Amniotic epithelial cell (primary cell): Measurements from ENCODE around the gene FNDC1.
A peak's percentile ranks its signal among the peaks of the same experiment; 100 is the strongest.

ENCODE experiments used
- DNase-seq: peaks from one replicate; pipeline ENCODE4 v3.0.0-alpha.2; 2010; ENCODE audit warnings: low read depth

The FNDC1 gene

DNA sequence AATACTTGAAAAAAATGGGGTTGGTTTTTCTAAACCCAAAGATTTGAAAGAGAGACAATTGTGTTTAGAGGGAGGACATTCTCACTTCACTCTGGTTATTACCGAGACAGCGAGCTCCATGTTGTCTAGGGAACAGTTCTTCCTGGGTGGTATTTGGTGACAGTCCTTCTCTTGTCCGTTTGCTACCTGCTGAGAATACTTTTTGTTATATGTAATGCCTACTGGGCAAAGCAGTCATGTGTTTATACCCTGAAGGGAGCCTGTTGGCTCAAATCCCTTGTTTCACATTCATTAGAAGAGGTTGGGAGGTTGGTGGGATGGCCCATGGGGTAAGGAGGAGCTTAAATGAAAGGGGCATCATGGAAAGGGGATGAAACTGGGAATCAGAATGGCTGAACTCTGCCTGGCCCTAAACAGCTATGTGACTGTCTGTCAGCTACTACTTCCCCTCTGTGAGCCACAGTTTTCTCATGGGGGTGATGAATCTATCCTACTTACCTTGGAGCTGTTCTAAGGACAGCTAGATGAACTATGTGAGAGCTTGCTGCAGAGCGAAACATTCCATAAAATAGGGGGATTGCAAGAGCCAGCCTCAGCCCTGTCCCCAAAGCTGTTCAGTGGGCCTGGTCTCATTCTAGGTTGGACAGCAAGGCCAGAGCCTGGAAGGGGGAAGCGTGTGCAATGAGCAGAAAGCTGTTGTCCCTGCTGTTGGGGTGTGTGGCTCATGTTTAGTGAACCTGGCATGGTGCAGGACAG is 43.5 kb downstream of the FNDC1 start:
- DNase-seq = no peak

GRCh38 chr6:159213405-159213804 is 44.2 kb downstream of the FNDC1 start:
- peak; percentile 6 for DNase-seq

- no peak for DNase-seq
Measured at GRCh38 chr6:159214281-159214680, 45.1 kb downstream of the FNDC1 start.

DNA sequence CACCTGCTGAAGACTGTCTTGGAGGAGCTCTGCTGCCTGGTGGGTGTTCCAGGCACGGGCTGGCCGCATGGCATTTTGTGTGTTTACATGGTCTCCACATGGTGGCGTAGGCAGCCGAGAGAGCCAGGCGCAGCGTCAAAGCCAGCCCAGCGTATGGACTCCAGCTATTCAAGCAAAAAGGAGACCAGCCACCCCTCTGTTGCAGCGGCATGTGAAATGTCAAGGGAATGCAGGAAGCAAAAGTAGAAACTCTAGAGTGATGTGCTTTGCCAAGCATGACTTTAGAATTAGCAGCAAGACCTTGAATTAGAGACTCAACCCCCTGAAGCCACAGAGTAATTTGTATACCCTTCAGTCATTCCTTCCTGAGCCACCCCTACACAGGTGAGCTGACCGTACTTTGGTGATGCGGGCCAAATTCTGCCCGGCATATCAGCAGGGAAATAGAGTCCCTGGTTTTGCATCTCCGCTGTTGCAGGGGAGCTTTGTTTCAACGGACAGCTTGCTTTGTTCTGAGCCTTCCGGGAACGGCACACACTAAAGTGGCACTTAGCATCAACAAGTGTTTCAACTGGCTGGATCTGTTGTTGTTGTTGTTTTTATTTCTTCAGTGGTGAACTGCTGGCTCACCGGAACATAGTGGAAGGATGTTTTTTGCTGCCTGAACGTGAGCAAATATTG is 48.5 kb downstream of the FNDC1 start:
- DNase-seq = peak; percentile 9

DNA sequence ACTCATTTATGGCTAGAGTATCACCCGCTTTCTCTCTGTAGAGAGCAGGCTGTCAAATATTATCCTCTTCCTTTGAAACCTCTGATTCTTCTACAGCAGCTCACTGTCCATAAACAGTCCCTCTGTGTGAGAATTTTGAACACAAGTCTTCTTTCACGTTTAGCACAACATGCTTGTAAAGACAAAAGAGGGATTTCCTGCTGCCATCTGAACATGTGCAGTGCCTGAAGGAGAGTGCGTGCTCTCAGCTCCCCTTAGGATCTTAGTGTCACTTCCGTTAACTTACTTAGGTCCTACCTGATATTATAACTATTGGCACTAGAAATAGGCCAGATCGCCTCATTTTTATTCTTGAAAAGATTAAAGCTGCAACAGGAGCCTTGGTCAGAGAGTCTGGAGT is 50.9 kb downstream of the FNDC1 start:
- no peak for DNase-seq

- DNase-seq = no peak
Measured at GRCh38 chr6:159221486-159222170, 52.4 kb downstream of the FNDC1 start.

DNA sequence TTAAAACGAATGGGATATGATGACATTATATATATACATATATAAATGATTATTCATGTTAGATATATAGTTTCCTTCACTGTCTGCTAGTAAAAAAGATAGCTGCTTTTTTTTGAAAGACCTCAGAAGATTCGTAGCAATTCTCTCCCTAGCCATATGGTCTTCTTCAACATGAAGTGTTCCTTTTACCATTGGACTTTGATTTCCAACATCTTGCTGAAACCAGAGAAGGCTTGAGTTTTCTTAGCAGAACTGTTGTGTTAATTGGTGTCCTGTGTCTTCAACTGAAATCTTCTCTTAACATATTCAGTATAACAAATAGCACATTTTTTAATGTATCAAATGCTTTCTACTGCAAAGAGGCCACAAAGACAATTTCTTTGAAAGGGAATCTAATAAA is 55.3 kb downstream of the FNDC1 start:
- no peak for DNase-seq

DNA sequence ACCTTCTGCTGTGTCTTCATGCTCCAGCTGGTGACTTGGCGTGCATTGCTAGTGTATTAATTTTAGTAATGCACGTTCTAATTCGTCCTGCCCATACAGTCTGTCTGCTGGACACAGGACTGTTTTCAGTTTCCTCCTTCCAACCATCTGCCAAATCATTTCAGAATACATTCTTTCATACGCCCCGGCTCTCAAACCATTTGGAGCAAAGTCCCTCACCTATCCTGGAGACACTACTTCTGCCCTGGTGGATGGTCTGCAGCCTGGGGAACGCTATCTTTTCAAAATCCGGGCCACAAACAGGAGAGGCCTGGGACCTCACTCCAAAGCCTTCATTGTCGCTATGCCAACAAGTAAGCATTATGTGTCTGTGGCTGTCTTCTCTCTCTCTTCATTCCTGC is 60.5 kb downstream of the FNDC1 start:
- no peak for DNase-seq

DNA sequence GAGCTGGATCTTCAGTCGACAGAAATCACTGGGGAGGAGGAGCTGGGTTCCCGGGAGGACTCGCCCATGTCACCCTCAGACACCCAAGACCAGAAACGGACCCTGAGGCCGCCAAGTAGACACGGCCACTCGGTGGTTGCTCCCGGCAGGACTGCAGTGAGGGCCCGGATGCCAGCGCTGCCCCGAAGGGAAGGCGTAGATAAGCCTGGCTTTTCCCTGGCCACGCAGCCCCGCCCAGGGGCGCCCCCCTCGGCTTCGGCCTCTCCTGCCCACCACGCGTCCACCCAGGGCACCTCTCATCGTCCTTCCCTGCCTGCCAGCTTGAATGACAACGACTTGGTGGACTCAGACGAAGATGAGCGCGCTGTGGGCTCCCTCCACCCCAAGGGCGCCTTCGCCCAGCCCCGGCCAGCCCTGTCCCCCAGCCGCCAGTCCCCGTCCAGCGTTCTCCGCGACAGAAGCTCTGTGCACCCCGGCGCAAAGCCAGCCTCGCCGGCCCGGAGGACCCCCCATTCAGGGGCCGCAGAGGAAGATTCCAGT is 63.0 kb downstream of the FNDC1 start:
- DNase-seq = no peak

- DNase-seq = no peak
Measured at GRCh38 chr6:159232751-159233150, 63.6 kb downstream of the FNDC1 start.

DNA sequence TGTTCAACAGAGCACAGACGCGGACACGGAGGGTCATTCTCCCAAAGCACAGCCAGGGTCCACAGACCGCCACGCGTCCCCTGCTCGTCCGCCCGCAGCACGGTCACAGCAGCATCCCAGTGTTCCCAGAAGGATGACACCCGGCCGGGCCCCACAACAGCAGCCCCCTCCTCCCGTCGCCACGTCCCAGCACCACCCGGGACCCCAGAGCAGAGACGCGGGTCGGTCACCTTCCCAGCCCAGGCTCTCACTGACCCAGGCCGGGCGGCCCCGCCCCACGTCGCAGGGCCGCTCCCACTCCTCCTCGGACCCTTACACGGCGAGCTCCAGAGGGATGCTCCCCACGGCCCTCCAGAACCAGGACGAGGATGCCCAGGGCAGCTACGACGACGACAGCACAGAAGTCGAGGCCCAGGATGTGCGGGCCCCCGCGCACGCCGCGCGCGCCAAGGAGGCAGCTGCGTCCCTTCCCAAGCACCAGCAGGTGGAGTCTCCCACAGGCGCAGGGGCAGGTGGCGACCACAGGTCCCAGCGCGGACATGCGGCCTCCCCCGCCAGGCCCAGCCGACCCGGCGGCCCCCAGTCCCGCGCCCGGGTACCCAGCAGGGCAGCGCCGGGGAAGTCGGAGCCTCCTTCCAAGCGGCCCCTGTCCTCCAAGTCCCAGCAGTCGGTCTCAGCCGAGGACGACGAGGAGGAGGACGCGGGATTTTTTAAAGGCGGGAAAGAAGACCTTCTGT is 64.3 kb downstream of the FNDC1 start:
- no peak for DNase-seq

- DNase-seq = no peak
Measured at GRCh38 chr6:159234102-159234553, 64.9 kb downstream of the FNDC1 start.

GRCh38 chr6:159238920-159239558 is 69.8 kb downstream of the FNDC1 start:
- DNase-seq = no peak

- DNase-seq = no peak
Measured at GRCh38 chr6:159249128-159249527, 79.9 kb downstream of the FNDC1 start.

GRCh38 chr6:159249752-159250151 is 80.6 kb downstream of the FNDC1 start:
- DNase-seq = no peak

- no peak for DNase-seq
Measured at GRCh38 chr6:159250633-159251032, 81.4 kb downstream of the FNDC1 start.

GRCh38 chr6:159252955-159253508 is 83.8 kb downstream of the FNDC1 start:
- peak; percentile 11 for DNase-seq

DNA sequence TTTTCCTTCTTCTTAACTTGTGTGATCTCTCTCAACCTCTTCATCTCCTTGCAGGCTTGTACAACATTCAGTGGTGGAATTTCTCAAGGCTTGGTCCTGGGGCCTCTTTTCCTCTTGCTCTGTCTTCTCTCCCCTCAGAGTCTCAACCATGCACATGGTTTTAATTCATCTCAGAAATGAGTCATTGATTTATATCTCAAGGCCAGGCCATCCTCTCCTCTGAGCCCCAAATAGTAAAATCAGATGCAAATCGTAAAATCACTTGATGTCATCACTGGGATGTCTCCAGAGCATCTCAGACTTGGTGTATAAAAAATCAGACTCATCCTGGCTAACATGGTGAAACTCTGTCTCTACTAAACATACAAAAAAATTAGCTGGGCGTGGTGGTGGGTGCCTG is 85.0 kb downstream of the FNDC1 start:
- no peak for DNase-seq

DNA sequence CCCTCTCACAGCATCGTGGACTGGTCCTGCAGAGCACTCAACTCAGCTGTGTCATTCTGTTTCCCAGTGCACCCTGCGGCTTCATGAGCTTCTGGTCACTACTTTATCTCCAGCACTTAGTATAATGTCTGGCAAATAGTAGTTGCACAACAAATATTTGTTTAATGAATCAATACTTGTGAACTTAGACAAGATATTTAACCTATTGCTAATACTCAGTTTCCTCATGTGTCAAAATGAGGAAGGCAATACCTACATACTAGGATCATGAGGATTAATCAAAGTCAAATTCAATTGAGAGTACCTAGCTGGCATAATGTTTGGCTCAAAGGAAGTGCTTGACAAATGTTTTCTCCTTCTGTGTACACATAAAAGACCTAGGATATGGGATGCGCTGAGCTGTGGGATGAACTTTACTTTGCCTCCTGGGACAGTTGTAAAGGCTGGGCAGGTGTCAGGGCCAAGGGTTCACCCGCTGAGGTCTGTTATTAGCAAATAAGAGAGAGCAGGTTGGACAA is 86.3 kb downstream of the FNDC1 start:
- no peak for DNase-seq

DNA sequence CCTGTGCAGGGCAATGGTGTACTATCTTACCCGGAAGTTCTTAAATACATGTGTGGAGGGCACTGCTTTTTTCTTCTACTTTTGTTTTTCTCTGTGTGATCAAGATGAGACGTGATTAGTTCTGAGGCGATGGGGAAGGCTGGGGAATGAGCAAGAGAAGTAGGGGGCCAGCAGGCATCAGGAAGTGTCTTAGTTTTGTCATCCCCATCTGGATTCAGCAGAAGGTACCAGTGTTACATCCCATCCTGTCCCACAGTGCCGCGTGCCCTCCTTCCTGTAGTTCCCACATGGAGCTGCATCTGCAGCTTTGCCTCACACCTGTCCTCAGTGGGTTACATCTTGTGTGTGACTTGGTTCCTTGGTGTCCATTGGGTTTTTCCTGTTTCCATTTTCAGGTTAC is 86.9 kb downstream of the FNDC1 start:
- no peak for DNase-seq

DNA sequence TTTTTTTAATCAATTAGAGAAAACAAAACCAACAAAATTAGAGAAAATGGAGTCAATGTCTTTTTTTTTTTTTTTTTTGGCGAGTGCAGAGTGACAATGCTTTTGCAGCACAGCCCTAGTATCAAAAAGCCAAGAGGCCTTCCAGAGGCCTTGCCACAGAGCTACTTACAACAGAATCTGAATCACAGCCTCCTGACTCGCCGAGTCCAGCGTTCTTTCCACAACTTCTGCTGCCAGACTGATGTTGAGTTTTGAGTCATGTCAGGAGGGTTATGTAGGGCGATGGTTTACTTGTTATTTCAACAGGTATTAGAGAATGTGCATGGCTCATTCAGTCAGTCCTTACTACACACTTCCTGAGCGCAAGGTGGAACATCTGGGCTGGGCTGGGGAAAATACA is 88.6 kb downstream of the FNDC1 start:
- DNase-seq = peak; percentile 8
